SK-N-MC (cell line): ENCODE data around the gene CLRN2.

Experiments
- EZH2 ChIP-seq: fragments of 200-600 bp; sonication (generic); IDR thresholded peaks from one replicate; pipeline ENCODE4 v1.6.1; 2017; ENCODE audit warnings: antibody characterized with exemption
- POLR2AphosphoS5 ChIP-seq: IDR thresholded peaks from 2 replicates; pipeline ENCODE4 v1.6.1; 2012; ENCODE audit warnings: mild to moderate bottlenecking, low read depth, low read length, borderline replicate concordance

DNA sequence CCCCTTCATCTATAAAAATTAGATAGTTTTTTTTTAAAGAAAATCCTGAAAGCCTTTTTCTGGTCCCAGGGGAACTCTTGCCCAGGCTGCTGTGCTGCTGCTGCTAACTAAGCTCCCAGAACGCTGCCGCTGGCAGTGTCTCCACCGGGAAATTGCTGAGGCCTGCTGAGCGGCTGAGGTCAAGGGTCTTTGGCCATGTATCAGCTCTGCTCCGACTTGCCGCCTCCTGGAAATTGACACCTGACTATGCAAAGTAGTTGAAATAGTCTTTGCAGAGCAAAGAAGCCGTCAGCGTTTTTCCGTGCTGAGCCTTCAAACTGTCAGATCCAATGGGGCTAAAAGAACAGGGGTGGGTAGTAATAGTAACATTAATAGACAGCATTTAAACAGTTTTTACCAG is 3.9 kb upstream of the CLRN2 start:
- TF ChIP-seq POLR2AphosphoS5 (no peak), EZH2 (no peak)
